HG02798 (cell line): ENCODE results near the gene U2SURP.
A peak's percentile ranks its signal among the peaks of the same experiment; 100 is the strongest.
"Not testable (repeated sequence)": the region's sequence is repeated elsewhere in the genome, so short reads cannot be mapped to it uniquely, and the experiment has no call there.

Experiments used
- ATAC-seq: cut with Tn5 transposase; IDR thresholded peaks from one replicate; pipeline ENCODE4 v1.9.1; 2021; ENCODE audit warnings: mild to moderate bottlenecking; ENCODE audit not compliant: unreplicated experiment, poor library complexity

The U2SURP gene

DNA sequence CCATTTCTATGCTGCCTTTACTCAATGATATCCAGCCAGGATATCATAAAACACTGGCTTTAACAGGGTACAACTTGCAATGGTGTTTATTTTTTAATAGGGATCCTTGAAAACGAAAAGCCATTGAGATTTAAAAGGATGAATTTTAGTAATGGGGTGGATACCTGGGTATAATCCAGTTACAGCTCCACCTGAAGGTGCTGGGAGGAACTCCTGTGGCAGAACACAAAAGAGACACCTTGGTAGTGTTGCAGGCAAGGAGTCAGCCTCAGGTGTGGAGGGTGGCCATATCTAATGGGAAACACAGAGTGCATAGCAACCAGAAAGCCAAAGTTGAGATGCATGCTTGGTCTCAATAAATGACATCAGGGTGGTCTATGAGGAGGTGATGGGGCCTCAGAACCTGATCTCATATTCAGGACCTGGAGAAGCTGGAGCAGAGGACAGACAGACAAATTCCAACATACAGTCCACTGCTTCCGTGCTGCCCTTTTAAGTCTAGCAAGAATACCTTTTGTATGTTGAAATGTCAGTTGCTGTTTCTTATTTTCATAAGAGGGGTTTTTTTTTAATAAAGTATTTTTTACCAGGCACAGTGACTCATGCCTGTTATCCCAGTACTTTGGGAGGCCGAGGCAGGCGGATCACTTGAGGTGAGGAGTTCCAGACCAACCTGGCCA, 25.9 kb upstream of the U2SURP start:
- no peak for ATAC-seq

DNA sequence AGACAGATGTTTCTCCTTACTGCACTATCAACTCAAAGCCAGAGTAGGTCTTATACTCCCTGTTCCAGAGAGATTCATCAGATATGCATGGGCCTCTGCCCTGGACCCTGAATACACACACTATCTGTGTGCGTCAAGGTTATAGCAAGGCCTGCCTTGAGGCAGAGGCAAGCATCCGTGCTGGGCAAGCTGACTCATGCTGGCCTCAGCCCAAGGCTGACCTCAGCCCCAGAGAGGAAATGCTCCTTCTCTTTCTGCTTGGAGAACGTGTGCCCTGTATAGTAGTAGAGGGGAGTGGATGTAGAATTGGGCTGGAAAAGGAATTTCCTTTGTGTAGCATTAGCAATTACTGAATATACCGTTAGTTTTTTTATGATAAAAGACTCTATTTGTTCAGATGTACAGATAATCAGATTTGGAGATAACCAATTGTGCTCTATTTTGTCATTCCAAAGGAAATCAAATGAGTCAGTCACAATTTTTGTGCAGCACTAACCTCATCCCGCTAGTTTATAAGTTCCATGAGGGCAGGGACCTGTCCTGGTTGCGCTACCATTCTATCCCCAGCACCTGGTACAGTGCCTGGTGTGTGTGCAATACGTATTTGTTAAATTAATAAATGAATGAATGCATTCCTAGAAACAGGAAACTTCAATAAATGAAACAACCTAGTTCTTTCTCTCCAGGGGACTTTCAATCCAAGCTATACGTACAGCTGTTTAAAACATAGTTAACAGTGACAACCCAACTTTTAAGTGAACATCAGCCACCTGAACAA, 24.6 kb upstream of the U2SURP start:
- ATAC-seq, result no peak

- ATAC-seq, result no peak
Observed at GRCh38 chr3:142977399-142977728, 24.0 kb upstream of the U2SURP start.

DNA sequence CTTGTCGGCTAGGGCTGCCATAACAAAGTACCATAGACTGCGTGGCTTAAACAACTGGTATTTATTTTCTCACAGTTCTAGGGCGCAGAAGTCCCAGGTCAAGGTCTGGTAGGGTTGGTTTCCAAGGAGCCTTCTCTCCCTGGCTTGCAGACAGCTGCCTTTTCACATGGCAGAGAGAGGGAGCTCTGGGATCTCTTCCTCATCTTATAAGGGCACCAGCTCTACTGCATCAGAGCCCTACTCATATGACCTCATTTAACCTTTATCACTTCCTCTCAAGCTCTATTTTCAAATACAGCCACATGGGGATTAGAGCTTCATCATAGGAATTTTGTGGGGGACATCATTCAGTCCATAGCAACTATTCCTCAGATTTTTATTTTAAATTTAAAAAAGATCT, 20.3 kb upstream of the U2SURP start:
- no peak for ATAC-seq

- ATAC-seq, result no peak
Observed at GRCh38 chr3:142982038-142982773, 19.2 kb upstream of the U2SURP start.

GRCh38 chr3:142983318-142983717, 18.1 kb upstream of the U2SURP start:
- no peak for ATAC-seq

GRCh38 chr3:142984255-142984654, 17.1 kb upstream of the U2SURP start:
- ATAC-seq, result no peak

- ATAC-seq, result no peak
Observed at GRCh38 chr3:142987080-142987700, 14.2 kb upstream of the U2SURP start.

DNA sequence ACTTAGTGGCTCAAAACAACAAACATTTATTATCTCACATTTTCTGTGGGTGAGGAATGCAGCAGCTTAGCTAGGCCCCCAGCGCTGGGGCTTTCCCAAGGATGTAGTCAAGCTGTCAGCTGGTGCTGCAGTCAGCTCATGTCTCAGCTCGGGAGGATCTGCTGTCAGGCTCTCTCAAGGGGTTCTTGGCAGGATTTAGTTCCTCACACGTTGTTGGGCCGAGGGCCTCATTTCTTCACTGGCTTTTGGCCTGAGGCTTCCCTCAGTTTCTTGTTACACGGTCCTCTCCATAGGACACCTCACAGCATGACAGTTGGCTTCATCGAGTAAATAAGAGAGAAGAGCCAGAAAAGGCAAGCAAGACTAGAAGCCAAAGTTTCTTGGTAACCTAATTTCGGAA, 13.7 kb upstream of the U2SURP start:
- peak; percentile 87 for ATAC-seq

DNA sequence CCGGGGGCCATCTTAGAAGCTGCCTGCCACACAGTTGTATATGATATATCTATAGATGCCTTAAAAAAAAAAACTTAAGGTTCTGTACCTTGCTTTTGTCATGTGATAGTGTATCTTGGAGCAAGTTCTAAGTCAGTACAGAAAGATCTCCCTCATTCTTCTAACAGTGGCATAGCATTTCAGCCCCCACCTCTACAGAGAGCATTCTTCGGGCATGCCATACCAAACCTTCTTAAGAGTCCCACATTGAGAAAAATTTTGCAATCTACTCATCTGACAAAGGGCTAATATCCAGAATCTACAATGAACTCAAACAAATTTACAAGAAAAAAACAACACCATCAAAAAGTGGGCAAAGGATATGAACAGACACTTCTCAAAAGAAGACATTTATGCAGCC, 13.1 kb upstream of the U2SURP start:
- peak; percentile 12 for ATAC-seq

DNA sequence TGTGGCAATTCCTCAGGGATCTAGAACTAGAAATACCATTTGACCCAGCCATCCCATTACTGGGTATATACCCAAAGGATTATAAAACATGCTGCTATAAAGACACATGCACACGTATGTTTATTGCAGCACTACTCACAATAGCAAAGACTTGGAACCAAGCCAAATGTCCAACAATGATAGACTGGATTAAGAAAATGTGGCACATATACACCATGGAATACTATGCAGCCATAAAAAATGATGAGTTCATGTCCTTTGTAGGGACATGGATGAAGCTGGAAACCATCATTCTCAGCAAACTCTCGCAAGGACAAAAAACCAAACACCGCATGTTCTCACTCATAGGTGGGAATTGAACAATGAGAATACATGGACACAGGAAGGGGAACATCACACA, 12.5 kb upstream of the U2SURP start:
- ATAC-seq, result not testable (repeated sequence)

- no peak for ATAC-seq
Observed at GRCh38 chr3:142990721-142991120, 10.6 kb upstream of the U2SURP start.

DNA sequence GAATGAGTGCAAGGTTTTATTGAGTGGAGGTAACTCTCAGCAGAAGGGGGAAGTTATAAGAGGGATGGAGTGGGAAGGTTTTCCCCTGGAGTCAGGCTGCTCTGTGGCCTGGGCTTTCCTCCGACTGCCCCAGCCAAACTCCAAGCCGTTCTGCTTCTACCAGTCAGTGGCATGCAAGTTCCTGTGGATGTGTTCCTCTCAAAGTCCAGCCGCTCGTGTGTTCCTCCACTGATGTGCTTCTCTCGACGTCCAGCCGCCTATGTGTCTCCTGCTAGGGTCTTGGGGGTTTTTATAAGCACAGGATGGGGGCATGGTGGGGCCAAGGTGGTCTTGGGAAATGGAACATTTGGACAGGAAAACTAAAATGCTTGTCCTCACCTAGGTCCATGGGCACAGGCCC, 9.0 kb upstream of the U2SURP start:
- ATAC-seq, result no peak

- peak; percentile 62 for ATAC-seq
Observed at GRCh38 chr3:142993958-142994442, 7.4 kb upstream of the U2SURP start.

DNA sequence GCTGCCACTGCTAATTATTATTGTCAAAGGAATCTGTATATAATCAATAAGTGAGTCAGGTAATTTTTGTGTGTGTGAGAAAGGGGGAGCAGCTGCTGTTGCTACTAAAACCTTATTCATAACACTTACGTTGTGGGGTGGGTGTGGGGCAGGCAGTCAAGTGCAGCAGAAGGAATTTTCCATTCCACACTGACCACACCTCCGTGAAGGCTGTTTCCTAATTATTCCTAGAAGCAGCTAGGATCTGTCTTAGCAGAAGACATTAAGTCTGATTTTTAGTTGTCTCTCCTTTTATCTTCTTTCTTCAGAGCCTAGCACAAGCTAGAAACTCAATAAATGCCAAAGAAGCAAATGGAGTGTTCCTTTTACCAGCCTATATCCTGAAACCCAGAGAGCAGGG, 4.0 kb upstream of the U2SURP start:
- no peak for ATAC-seq

DNA sequence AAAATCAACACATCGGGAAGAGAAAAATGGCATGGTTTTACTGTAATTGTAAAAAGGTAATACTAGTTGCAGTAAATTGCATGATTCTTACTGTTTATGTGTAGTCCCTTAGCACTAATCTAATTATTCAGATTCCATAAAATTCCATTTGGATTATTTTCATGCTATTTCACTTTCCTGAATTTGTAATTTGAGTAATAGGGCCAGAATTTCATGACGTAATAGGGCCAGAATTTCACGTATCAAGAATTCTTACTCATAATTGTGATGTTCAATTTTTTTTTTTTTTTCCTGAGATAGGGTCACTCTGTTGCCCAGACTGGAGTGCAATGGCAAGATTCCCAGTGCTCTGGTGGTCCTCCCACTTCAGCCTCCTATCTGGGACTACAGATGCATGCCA, 2.9 kb upstream of the U2SURP start:
- no peak for ATAC-seq

GRCh38 chr3:142999881-143000280, 1.5 kb upstream of the U2SURP start:
- ATAC-seq, result no peak

DNA sequence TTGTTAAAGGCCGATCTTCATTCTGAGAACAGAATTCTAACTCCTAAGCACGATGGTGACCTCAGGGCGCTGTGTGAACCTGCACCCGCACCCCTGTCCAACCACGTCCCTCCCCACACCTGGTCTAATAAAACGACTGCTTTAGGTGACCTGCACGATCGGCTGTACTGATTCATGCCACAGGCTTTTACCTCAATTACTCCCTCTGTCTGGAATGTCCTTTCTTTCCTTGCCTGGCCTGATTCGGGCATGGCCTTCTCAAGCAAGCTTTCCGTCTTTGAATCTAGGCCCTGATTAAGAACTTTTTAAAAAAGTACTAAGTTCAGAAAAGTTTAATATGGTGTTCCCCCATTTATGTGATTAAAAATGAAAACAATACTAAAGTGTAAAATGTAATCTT, 842 bp upstream of the U2SURP start:
- no peak for ATAC-seq

- ATAC-seq, result peak; percentile 75
Observed at GRCh38 chr3:143001034-143001368, 369 bp upstream of the U2SURP start.

GRCh38 chr3:143002083-143002712, 828 bp downstream of the U2SURP start:
- peak; percentile 29 for ATAC-seq
